Measurements from ENCODE around the gene CCSER1.

GRCh38 chr4:90281541-90282355 lies 154.6 kb downstream of the CCSER1 start:
- TF ChIP-seq POLR2A (IDR thresholded peaks at IDR 0.05), result no peak
- no peak for TF ChIP-seq EP300 (IDR thresholded peaks at IDR 0.05)
- TF ChIP-seq CTCF (IDR thresholded peaks at IDR 0.05), result no peak
